ENCODE results near the gene XRN2. TPM values are rescaled to one million over a fixed set of nuclear protein-coding genes. Genes with fewer than 3 reads are reported as not detected.

The XRN2 gene
- total RNA-seq, 1 donor from 2014 or later, result 55.8 TPM

DNA sequence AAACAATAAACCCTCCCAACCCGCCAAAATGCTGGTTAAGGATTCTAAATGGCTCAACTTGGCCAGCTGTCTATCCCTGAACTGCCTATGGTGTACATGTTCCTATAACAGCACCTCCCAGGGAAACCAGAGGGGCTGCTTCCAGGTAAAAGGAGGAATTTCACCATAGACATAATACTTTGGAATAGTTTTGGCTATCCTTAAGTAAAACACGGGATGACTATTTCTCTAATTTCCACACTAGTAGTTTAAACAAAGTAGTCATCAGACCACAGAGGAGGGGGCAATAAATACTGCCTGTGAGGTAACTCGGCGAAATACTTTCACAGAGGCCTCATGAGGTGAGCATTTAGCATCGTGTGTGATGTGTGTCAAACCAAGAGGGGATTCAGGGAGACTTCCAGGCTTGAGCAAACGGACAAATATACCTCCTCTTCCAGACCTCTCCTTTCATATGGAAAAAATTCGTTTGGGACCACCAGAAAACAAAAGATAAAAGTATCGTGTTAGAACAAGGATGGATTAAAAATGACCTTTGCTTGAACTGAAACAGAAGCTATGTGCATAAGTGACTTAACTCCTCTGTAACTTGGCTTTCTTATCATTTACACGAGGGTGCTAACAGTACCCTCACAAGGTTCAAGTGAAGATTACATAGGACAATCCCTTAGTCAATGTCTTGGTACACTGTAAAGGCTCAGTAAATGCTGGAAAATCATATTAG is 1.0 kb upstream of the XRN2 start:
- DNase-seq (ENCODE audit: low read depth in 2 of 2), result no peak

DNA sequence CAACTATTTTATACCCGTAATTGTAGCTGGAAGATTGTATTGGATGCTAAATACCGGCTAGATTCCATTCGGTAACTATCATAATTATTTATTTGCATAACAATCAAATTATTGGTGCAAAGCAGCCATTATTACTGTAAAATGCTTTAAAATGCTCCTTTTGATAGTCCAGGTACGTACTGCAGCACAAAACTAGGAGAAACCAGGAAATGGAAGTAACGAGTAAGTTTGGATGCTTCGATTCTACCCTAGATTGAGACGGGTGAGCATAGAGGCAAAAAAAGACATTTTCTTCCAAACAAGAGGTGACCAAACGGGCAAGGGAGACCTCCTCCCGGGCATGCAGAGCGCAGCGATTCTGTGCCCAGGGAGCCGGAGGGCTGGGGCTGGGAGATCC is 469 bp upstream of the XRN2 start:
- no peak for DNase-seq (ENCODE audit: low read depth in 2 of 2)

- peak in 1 of 2 donors; percentile 47 for DNase-seq (ENCODE audit: low read depth in 2 of 2)
These were observed 898 bp downstream of the XRN2 start for GRCh38 chr20:21303872-21304586.

- DNase-seq (ENCODE audit: low read depth in 2 of 2), result no peak
These were observed 5.2 kb downstream of the XRN2 start for GRCh38 chr20:21308340-21308739.

DNA sequence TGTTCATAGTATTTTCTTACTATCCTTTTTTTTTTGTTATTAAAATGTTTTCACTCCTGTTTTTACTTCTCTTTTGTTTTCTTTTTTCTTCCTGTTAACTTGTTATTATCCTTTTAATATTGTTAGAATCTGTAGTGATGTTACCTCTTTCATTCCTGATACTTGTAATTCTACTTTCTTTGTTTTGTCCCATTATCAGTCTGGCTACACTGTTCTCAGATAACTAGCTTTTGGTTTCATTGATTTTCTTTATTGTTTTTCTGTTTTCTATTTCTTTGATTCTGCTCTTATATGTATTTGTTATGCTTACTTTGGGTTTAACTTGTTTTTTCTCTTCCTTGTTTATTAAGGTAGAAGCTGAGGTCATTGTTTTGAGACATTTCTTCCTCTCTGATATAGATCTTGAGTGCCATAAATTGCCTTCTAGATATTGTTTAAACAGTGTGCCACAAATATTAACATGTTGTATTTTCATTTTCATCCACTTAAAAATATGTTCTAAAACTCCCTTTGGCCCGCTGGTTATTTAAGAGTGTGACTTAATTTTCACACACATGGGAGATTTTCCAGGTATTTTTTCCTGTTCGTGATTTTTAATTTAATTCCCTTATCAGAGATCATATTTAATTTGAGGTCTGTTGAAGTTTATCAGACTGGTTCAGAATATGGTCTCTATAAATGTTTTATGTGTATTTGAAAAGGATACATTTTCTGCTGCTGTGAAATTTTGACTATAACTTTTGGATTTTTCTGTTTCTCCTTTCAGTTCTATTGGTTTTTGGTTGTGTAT is 6.7 kb downstream of the XRN2 start:
- DNase-seq (ENCODE audit: low read depth in 2 of 2), result peak in 1 of 2 donors; percentile 13

- DNase-seq (ENCODE audit: low read depth in 2 of 2), result no peak
These were observed 9.8 kb downstream of the XRN2 start for GRCh38 chr20:21312813-21313474.

DNA sequence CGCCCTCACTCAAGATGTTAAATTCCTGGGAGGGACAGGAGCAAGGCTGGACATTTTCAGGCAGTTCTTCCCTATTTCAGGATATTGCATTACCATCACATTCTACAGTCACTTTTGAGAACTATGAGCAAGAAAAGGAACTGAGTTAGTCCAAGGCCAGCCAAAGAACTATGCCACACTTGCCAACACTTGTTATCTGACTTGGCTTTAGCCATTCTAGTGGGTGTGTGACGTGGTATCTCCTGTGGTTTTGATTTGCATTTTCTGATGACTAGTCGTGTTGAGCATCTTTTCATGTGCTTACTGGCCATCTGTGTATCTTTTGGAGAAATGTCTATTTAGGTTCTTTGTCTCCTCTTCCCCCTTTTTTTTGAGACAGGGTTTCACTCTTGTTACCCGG is 12.0 kb downstream of the XRN2 start:
- DNase-seq (ENCODE audit: low read depth in 2 of 2), result peak in 1 of 2 donors; percentile 12

DNA sequence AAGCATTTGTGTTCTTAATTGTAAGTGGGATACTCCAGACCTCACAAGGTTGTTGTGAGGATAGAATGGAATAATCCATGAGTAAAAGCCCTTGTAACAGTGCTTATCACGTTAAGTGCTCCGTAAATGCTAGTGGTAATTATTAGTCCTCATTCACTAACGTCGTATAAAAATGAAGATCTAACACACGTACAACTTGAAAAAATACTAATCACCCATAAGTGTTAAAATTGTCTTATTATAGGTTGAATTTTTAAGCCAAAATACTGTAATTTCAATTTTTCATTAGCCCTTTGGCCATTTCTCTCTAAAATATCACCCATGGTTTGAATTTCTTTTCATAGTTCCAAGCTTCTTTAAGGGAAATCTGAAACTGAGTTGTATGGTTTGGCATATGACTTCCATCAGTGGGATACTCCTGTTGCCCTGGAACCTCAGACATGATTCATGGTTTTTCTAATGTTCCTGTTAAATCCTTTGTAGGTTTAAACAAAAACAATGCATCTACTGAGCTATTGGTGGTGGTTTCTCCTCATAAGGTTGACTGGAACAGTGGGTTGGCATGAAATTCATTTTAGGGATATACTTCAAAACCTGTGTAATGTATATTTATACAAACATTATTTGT is 19.1 kb downstream of the XRN2 start:
- peak in 1 of 2 donors; percentile 7 for DNase-seq (ENCODE audit: low read depth in 2 of 2)

GRCh38 chr20:21322921-21323331 is 19.8 kb downstream of the XRN2 start:
- DNase-seq (ENCODE audit: low read depth in 2 of 2), result peak in 1 of 2 donors; percentile 41

DNA sequence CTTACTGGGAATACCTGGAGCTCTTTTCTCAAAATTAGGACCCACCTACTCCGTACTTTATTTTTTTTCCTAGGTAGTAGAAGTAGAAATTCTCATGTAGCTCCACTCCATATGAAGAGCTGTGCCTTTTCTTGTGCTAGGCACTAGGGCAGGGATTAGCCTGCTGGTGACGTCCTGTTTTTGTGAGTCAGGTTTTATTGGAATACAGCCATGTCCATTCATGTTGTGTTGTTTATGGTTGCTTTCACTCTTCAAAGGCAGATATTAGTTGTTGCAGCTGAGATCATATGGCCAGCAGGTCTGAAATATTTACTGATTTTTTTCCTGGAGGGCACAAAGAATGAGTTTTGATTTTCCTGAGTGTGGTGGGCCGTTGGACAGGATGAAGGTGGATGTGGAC is 20.5 kb downstream of the XRN2 start:
- DNase-seq (ENCODE audit: low read depth in 2 of 2), result peak; percentile 87 to 94

DNA sequence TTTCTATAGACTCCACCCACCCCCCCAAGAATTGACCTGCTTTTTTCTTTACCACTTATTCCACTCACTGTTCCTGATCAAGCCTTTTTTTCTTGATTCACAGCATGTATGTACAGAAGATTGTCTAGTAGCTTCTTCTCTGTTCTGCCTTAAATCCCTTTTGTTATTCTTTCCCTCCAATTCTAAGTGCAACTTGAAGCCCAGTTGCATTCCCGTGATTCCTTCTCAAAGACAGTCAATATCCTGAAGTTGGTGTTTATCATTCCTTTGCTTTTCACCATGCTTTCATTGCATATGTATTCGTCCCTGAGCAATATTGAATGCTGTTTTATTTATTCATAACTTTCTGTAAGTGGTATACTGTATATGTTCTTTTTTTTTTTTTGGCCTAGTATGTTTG is 21.0 kb downstream of the XRN2 start:
- DNase-seq (ENCODE audit: low read depth in 2 of 2), result no peak

- peak in 1 of 2 donors; percentile 55 for DNase-seq (ENCODE audit: low read depth in 2 of 2)
These were observed 22.2 kb downstream of the XRN2 start for GRCh38 chr20:21325296-21325695.

- DNase-seq (ENCODE audit: low read depth in 2 of 2), result no peak
These were observed 23.6 kb downstream of the XRN2 start for GRCh38 chr20:21326700-21327099.

DNA sequence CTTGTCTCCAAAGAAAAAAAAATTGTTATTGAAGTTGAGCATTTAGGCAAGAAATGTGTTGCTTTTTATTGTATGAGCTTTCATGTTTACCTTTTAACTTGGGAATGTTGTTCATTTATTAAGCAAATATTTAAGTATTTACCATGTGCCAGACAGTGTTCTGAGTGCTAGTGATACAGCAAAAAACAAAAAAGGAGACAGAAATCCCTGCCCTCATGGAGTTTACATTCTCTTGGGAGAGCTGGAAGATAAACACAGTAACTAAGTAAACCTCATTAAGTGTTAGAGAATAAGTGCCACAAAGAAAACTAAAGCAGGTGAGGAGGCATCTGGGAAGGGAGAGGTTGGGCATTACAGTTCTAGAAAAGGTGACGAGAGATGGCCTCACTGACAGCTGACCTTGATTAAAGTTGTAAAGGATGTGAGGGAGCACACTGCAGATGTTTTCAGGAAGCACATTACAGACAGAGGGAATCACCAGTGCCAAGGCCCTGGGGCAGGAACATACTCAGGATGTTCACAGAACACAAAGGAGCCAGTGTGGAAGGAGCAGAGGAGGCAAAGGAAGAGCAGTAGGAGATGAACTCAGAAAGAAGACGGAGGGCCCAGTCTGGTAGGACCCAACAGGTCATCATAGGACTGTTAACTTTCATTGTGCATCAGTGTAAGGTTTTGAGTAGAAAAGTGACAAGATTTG is 33.5 kb downstream of the XRN2 start:
- DNase-seq (ENCODE audit: low read depth in 2 of 2), result no peak

GRCh38 chr20:21338291-21338690 is 35.2 kb downstream of the XRN2 start:
- peak in 1 of 2 donors; percentile 75 for DNase-seq (ENCODE audit: low read depth in 2 of 2)

- DNase-seq (ENCODE audit: low read depth in 2 of 2), result no peak
These were observed 36.4 kb downstream of the XRN2 start for GRCh38 chr20:21339499-21339898.

- no peak for DNase-seq (ENCODE audit: low read depth in 2 of 2)
These were observed 38.0 kb downstream of the XRN2 start for GRCh38 chr20:21340991-21341697.

DNA sequence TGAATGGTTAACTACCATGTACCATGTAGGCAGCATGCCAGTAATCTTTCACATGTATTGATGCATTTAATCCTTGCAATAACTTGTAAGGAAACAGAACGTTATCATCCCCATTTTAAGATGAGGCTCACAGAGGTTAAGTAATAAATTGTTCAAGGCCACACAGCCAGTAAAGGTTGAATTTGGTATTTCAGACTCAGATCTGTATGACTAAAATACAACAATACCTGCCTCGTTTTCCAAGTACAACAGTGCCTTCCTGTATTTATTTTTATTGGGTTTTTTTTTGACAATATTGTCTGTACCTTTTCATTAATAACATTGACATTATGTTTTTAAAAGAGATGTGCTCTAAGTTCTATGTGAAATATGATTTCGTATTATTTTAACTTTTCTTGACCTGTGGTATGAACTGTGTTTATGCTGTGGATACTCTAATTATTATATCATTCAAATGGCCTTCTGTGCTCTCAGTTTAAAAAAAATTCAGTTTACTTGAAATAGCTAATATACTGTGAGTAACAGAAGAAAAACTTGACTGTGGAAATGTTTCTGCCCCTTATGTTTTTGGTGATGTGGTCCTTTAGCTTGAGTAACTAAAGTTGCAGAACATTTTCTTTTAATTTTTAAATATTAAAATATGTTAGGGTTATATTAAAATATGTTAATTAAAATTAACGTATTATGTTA is 39.7 kb downstream of the XRN2 start:
- DNase-seq (ENCODE audit: low read depth in 2 of 2), result peak in 1 of 2 donors; percentile 60

DNA sequence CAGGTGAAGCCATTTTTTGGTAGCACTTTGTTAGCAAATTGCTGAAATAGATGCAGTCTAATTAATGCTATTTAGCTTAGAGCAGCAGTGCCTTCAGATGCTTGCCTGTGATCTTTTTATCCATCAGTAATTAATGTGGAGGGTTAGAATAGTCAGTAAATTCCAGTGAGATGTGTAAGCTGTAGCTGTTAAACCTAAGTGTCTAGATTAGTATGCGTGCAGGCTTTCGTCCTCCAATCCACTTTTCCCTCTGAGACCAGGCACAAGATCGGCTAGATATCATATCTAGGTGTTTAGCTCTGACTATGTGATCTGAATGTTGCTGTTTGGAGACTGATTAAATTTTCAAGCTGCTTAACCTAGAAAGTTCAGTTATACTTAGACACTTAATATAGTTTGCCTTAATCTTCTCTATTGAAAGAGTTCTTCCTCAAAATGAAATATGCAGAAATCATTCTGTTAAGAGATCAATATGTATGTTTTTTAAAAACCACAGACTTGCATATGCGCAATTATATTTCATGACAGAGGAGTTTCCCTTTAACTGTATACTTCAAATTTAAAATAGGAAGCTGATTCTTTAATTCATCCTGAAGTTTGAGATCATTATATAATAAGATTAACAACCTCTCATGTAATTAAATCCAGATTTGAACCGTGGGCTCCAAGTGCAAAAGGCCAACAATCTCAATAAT is 41.2 kb downstream of the XRN2 start:
- no peak for DNase-seq (ENCODE audit: low read depth in 2 of 2)
